Mucosa of rectum (tissue), 2 donors: ENCODE data around the gene PLA2G4E.

Experiments
- H3K27ac ChIP-seq, 2 donors: one replicate each; pipeline ENCODE4 v1.7.0; 2013; ENCODE audit warnings: inconsistent platforms in 2 of 2, low read depth in 2 of 2, low read length in 2 of 2
- H3K27me3 ChIP-seq, 2 donors: one replicate each; pipeline ENCODE4 v1.7.0; 2013; ENCODE audit warnings: low read length in 2 of 2; ENCODE audit not compliant: control insufficient read depth in 2 of 2, insufficient read depth in 2 of 2
- H3K36me3 ChIP-seq, 2 donors: one replicate each; pipeline ENCODE4 v1.7.0; 2013; ENCODE audit warnings: low read length in 2 of 2; ENCODE audit not compliant: control insufficient read depth in 2 of 2, insufficient read depth in 2 of 2
- H3K4me1 ChIP-seq, 2 donors: one replicate each; pipeline ENCODE4 v1.7.0; 2013; ENCODE audit warnings: low read length in 2 of 2, mild to moderate bottlenecking in 1 of 2; ENCODE audit not compliant: control insufficient read depth in 2 of 2, insufficient read depth in 2 of 2
- H3K4me3 ChIP-seq, 2 donors: one replicate each; pipeline ENCODE4 v1.7.0; 2013; ENCODE audit warnings: low read length in 2 of 2
- H3K9ac ChIP-seq, 2 donors: one replicate each; pipeline ENCODE4 v1.7.0; 2013; ENCODE audit warnings: low read length in 2 of 2, low read depth in 1 of 2, mild to moderate bottlenecking in 1 of 2
- H3K9me3 ChIP-seq, 2 donors: one replicate each; pipeline ENCODE4 v1.7.0; 2013; ENCODE audit warnings: low read length in 2 of 2; ENCODE audit not compliant: control insufficient read depth in 2 of 2
- donor health status: healthy.
- donor health status: Normal muscosa, but diverticular disease.

The PLA2G4E gene

DNA sequence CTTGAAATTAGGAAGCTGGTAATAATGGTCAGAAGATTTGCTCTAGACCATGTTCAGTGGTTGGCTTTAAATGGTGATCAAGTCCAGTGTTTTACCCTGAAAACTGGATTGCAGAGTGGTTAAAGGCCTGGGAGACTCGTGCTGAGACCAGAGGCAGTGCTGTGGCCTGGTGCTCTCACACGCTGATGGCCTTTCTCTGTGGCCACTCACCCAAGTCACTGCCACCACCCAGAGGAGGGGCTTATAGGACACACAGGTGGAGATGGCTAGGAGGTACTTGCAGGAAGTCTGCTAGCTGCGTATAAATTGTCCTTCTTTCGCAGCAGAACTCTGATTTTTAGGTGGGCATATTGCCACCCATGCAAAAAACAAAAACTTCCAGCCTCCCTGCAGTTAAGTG is 42.3 kb downstream of the PLA2G4E start:
- H3K9me3 ChIP-seq = no peaks in the 10 kb centered on the region
- no peak overlapping the region for H3K9ac ChIP-seq
- peaks cover 14 to 34% of the 10 kb centered on the region in 2 donors for H3K4me1 ChIP-seq
- no peaks in the 10 kb centered on the region for H3K36me3 ChIP-seq
- no peak overlapping the region for H3K27ac ChIP-seq
- H3K27me3 ChIP-seq = no peaks in the 10 kb centered on the region
- H3K4me3 ChIP-seq = no peak overlapping the region

DNA sequence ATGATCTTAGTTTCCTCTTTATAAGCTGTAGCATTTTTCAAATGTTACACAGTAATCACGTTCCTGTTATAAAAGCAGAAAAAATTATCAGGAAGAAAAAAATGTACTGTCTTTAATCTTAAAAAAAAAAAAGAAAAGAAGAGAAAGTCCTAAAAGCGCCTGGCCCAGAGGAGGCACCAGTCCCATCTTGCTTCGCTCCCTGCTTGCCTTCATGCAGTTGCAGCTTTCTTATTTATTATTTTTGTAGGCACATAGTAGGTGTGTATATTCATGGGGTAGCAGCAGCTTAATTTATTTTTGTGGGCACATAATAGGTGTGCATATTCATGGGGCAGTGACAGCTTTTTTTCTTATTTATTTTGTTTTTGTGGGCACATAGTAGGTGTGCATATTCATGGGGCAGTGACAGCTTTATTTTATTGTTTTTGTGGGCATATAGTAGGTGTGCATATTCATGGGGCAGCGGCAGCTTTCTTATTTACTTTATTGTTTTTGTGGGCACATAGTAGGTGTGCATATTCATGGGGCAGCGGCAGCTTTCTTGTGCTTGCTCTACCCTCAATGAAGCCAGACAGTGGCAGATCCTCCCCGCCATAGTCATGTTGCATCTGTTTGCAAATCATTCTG is 43.0 kb downstream of the PLA2G4E start:
- H3K27ac ChIP-seq = no peak overlapping the region
- no peak overlapping the region for H3K9ac ChIP-seq
- no peak overlapping the region for H3K4me3 ChIP-seq

DNA sequence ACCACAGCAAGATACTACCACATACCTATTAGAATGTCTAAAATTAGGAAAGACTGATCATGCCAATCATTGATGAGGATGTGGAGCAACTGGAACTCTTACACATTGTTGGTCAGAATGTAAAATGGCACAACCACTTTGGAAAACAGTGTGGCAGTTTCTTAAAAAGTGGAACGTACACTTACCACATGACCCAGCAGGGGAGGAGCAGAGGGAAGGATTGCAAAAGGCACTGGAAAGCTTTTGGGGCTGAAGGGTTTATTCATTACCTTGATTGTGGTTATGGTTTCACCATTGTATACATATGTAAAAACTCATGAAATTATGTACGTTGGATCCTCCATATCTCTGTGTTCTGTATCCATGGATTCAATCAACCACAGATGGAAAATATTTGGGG is 45.2 kb downstream of the PLA2G4E start:
- Histone ChIP-seq H3K9ac (no peak overlapping the region), H3K27ac (no peak overlapping the region), H3K27me3 (no peaks in the 10 kb centered on the region), H3K4me3 (no peak overlapping the region), H3K9me3 (no peaks in the 10 kb centered on the region), H3K36me3 (no peaks in the 10 kb centered on the region), H3K4me1 (peaks cover 15 to 39% of the 10 kb centered on the region in 2 donors)

More for the DNA sequence above, 43.0 kb downstream of the PLA2G4E start:
- peaks cover 17 to 37% of the 10 kb centered on the region in 2 donors for H3K4me1 ChIP-seq
- no peaks in the 10 kb centered on the region for H3K27me3 ChIP-seq
- no peaks in the 10 kb centered on the region for H3K9me3 ChIP-seq
- no peaks in the 10 kb centered on the region for H3K36me3 ChIP-seq

DNA sequence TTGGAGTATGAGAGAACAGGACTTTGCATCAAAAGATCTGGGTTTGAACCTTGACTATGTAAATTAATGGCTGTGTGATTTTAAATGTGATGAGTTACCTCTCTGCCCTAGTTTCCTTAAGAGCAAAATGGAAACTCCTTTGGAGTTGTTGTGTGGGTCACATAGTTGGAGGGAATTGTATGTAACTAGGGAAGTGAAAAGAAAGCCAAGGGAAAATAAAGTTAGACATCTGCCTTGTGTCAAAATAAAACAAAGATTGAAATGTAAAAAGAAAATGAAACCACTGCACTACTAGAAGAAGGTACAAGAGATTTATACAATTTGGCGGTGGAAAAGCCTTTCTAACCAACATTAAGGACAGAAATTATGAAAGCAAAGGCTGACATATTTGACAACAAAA is 46.8 kb downstream of the PLA2G4E start:
- Histone ChIP-seq H3K9me3 (no peaks in the 10 kb centered on the region), H3K27ac (peak overlapping the region; percentile 45 to 58), H3K27me3 (no peaks in the 10 kb centered on the region), H3K9ac (peak overlapping the region in 1 of 2 donors; percentile 17), H3K4me1 (peaks cover 13 to 32% of the 10 kb centered on the region in 2 donors), H3K36me3 (no peaks in the 10 kb centered on the region), H3K4me3 (no peak overlapping the region)

DNA sequence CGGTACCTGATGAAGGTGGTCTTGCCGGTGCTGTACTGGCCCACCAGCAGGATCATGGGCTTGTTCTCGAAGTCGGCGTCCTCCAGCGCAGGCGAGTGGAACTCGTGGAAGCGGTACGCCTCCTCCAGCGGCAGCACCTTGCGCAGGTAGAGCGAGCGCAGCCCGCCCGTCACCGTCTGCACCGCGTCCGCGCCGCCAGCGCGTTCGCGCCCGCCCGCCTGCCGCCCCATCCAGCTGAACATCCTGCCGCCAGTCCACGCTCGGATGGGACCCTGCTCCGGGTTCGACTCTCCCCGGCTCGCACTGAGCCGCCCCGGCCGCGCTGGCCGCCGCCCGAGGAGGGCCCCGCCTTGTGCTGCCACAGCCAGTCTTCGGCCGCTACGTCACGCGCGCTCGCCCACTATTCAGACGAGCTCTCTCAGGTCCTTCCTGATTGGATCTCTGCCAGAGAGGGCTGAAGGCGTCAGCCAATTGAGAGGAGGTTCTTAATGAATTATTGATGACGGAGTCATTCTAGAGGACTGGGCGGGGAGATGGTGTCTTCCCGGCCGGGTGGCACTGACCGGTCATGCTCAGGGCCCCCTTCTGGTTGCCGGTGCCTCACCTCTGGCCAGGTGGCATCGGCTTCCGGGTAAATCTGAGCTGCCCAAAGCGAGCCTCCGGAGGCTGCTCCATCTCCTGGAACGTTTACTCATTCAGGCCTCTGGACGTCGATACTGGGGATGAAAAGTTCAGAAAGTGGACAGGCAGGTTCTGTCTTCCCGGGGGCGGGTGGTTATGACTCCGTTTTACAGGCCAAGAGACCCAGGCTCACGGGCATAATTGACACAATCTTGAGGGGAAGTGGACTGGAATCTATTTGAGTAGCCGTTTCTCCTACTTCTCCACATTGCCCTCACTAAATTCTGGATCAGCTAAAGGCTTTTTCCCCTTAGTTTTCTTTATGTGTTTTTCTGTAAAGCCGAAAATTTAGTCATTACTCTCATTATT is 48.3 kb downstream of the PLA2G4E start, which contains the start of gene EHD4:
Gene EHD4, minus strand, starts transcription at position 305 of the 990 bp plus-strand sequence. Its CDS starts 63 bp downstream, at position 242.
- Histone ChIP-seq H3K4me3 (peak within 1 kb of the TSS; percentile 88 to 100), H3K9me3 (no peaks in the 10 kb centered on the region), H3K4me1 (peaks cover 23 to 35% of the 10 kb centered on the region in 2 donors), H3K27ac (peak within 1 kb of the TSS; percentile 97), H3K27me3 (no peaks in the 10 kb centered on the region), H3K9ac (peak within 1 kb of the TSS; percentile 96 to 99), H3K36me3 (no peaks in the 10 kb centered on the region)

DNA sequence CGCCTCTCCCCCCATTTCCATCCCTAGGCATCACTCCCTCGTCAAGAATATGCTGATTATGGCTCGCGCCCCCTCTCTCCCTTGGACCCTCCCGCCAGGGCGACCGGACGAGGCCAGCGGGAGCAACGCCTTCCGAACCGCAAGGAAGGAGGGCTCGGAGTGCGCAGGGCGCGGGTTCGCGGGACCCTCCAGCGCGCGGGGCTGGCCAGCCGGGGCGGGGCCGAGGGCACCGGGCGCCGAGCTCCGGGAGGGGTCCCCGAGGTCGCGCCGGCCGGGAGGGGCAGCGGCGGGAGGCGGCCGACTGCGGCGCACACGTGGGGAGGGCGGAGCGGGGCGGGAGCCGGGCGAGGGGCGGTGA is 49.0 kb downstream of the PLA2G4E start:
- no peaks in the 10 kb centered on the region for H3K9me3 ChIP-seq
- no peaks in the 10 kb centered on the region for H3K36me3 ChIP-seq
- H3K4me1 ChIP-seq = peaks cover 26 to 35% of the 10 kb centered on the region in 2 donors
- H3K27me3 ChIP-seq = no peaks in the 10 kb centered on the region
- peak overlapping the region; percentile 88 to 100 for H3K4me3 ChIP-seq
- H3K9ac ChIP-seq = peak overlapping the region; percentile 96 to 99
- peak overlapping the region; percentile 97 for H3K27ac ChIP-seq

DNA sequence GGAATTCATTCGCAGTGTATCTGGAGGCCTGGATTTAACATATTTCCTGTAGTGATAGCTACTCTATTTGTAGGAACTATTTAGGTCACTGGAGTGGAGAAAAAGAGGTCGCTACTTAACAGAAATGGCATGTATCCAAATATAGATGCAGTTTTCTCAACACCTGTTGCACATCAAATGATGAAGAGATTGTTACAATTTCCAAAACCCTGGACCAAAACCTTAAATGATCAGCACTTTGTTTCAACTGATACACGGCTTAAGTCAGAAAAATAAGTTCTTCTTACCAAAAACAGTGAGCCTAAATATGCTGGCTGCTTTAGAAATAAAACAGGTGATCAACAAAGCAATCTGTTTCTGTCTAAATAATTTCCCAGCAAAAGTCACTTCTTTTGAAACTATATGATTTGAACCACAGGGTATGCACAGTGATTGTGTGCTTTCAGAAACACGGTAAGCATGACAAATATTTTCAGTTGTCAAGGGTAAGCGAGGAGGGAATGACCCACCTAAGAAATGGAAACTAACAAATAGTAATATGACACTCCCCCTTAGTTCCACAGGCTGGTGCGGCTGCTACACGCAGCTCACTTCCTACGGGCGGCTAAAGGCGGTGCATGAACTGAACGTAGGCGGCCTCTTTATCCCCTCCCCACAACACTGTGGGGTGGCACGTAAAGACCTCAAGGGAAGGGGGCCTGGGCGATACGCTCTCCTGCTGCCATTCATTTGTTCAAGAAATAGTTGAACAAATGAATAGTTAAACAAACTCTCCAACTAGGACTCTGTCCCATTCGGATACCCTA is 49.5 kb downstream of the PLA2G4E start:
- Histone ChIP-seq H3K36me3 (no peaks in the 10 kb centered on the region), H3K9me3 (no peaks in the 10 kb centered on the region), H3K4me3 (peak overlapping the region; percentile 88 to 100), H3K9ac (peak overlapping the region; percentile 96 to 99), H3K4me1 (peaks cover 31 to 40% of the 10 kb centered on the region in 2 donors), H3K27me3 (no peaks in the 10 kb centered on the region), H3K27ac (peak overlapping the region; percentile 97)

DNA sequence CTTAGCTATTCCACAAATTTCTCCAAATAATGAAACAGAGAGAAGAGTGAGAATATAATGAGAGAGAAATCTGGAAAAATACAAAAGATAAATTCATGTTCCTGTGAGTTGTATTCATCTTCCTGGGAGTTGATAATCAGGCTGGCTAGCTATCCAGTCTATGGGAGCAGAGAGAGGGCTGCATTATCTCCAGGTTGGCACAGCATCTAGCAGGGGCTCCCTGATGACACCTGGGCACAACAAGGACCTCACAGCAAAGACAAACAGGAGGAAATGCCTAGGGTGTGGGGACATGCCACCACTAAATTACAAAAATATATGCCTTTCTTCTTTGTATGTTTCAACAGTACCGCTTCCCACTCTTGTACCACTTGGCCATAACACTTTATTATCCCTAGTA is 50.4 kb downstream of the PLA2G4E start:
- Histone ChIP-seq H3K4me1 (peaks cover 31 to 44% of the 10 kb centered on the region in 2 donors), H3K4me3 (peak overlapping the region; percentile 59 to 100), H3K27me3 (no peaks in the 10 kb centered on the region), H3K27ac (peak overlapping the region; percentile 65 to 66), H3K36me3 (no peaks in the 10 kb centered on the region), H3K9ac (peak overlapping the region in 1 of 2 donors; percentile 99), H3K9me3 (no peaks in the 10 kb centered on the region)

DNA sequence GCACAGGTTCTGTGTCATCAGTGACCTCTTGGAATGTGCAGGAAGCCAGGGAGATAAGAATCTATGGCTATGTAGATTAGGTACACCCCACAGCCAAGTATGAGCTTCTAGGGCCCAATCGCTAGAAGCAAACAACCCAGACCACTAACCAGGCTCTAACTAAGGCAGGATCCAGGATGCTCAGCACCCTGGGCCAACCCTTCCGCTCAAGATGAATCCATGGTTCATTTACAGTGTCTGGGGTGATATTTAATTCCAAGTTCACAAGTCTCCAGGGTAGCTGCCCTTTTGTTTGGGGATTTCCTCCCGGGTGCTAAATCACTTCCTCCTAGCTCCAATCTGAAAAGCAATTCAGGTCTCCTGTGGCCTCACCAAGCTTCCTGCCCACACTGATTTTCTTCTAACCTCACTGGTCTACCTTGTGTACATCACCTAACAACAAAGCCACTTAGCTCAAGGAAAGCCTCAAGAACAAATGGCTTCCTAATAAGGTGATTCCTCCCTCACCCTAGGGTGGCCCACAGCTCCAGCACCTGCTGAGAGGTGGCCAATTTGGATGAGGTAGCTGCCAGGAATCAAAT is 50.9 kb downstream of the PLA2G4E start:
- H3K36me3 ChIP-seq = no peaks in the 10 kb centered on the region
- H3K27me3 ChIP-seq = no peaks in the 10 kb centered on the region
- H3K4me1 ChIP-seq = peaks cover 31 to 46% of the 10 kb centered on the region in 2 donors
- no peaks in the 10 kb centered on the region for H3K9me3 ChIP-seq
- peak overlapping the region; percentile 59 to 100 for H3K4me3 ChIP-seq
- H3K27ac ChIP-seq = peak overlapping the region; percentile 65 to 66
- peak overlapping the region in 1 of 2 donors; percentile 9 for H3K9ac ChIP-seq
